GM23338 (cell line): ENCODE results near the gene SEMA4D. TPM values are rescaled to one million over a fixed set of nuclear protein-coding genes. Genes with fewer than 3 reads are reported as not detected.

ENCODE experiments used
- ATAC-seq: fragments of 200-7000 bp; cut with Tn5 transposase; 3 replicates; pipeline ENCODE4 v1.9.1; 2020
- DNase-seq: peaks from one replicate; pipeline ENCODE4 v3.0.0-alpha.2; 2015; ENCODE audit warnings: low spot score
- H2AFZ ChIP-seq: fragments of 200-600 bp; sonication (generic); 2 replicates; pipeline ENCODE4 v1.8.0; 2016; ENCODE audit warnings: antibody characterized with exemption, mild to moderate bottlenecking, moderate library complexity
- H3F3A ChIP-seq: fragments of 200-600 bp; sonication (generic); replicated peaks from 2 replicates; pipeline ENCODE4 v1.8.0; 2017; ENCODE audit warnings: antibody characterized with exemption, mixed run types, low read depth
- H3K27ac ChIP-seq: fragments of 200-600 bp; sonication (generic); 2 replicates; pipeline ENCODE4 v1.6.1; 2016; ENCODE audit warnings: low read depth
- H3K27me3 ChIP-seq: fragments of 200-600 bp; sonication (generic); 2 replicates; pipeline ENCODE4 v1.8.0; 2016; ENCODE audit warnings: mild to moderate bottlenecking, mixed run types, moderate library complexity; ENCODE audit not compliant: insufficient read depth
- H3K36me3 ChIP-seq: fragments of 200-600 bp; sonication (generic); 2 replicates; pipeline ENCODE4 v1.8.0; 2016; ENCODE audit warnings: mild to moderate bottlenecking; ENCODE audit not compliant: insufficient read depth
- H3K4me1 ChIP-seq: fragments of 200-600 bp; sonication (generic); 2 replicates; pipeline ENCODE4 v1.8.0; 2016; ENCODE audit warnings: mild to moderate bottlenecking, moderate library complexity; ENCODE audit not compliant: insufficient read depth
- H3K4me2 ChIP-seq: fragments of 200-600 bp; sonication (generic); 2 replicates; pipeline ENCODE4 v1.7.1; 2017; ENCODE audit warnings: mixed run types
- H3K4me3 ChIP-seq: fragments of 200-600 bp; sonication (generic); 2 replicates; pipeline ENCODE4 v1.6.1; 2016; ENCODE audit warnings: mixed run types
- H3K79me2 ChIP-seq: fragments of 200-600 bp; sonication (generic); replicated peaks from 2 replicates; pipeline ENCODE4 v1.8.0; 2017; ENCODE audit warnings: mild to moderate bottlenecking; ENCODE audit not compliant: insufficient read depth
- H3K9me2 ChIP-seq: fragments of 200-600 bp; sonication (generic); 2 replicates; pipeline ENCODE4 v1.8.0; 2017; ENCODE audit not compliant: insufficient read depth
- H4K20me1 ChIP-seq: fragments of 200-600 bp; sonication (generic); replicated peaks from 2 replicates; pipeline ENCODE4 v1.8.0; 2017; ENCODE audit warnings: mild to moderate bottlenecking; ENCODE audit not compliant: insufficient read depth
- H3K27ac Mint-ChIP-seq: 2 replicates; pipeline ENCODE4 v1.8.0; 2020; ENCODE audit warnings: inconsistent platforms, mild to moderate bottlenecking, moderate library complexity, mixed read lengths
- H3K27me3 Mint-ChIP-seq: 3 replicates; pipeline ENCODE4 v1.8.0; 2022; ENCODE audit warnings: low read depth, mild to moderate bottlenecking, moderate library complexity, mixed read lengths, inconsistent platforms; ENCODE audit not compliant: insufficient read depth, poor library complexity
- H3K36me3 Mint-ChIP-seq: 3 replicates; pipeline ENCODE4 v1.8.0; 2021; ENCODE audit warnings: low read depth, mild to moderate bottlenecking, inconsistent platforms, moderate library complexity, mixed read lengths
- H3K4me1 Mint-ChIP-seq: 3 replicates; pipeline ENCODE4 v1.8.0; 2020; ENCODE audit warnings: mild to moderate bottlenecking, inconsistent platforms, mixed read lengths
- H3K4me3 Mint-ChIP-seq: 3 replicates; pipeline ENCODE4 v1.8.0; 2021; ENCODE audit warnings: moderate library complexity, mild to moderate bottlenecking, inconsistent platforms, mixed read lengths
- H3K9me3 Mint-ChIP-seq: 3 replicates; pipeline ENCODE4 v1.8.0; 2020; ENCODE audit warnings: moderate library complexity, mild to moderate bottlenecking, inconsistent platforms, mixed read lengths
- CREB1 ChIP-seq: fragments of 250-450 bp; sonication (Bioruptor Pico); IDR thresholded peaks from 2 replicates; pipeline ENCODE4 v1.5.0; 2020; ENCODE audit warnings: low read depth, mild to moderate bottlenecking, moderate library complexity
- CTCF ChIP-seq, 2 experiments: fragments of 200-600 bp in 1 of 2; sonication (generic) in 1 of 2; conservative IDR thresholded peaks; 2 replicates each; pipeline versions ENCODE4 v1.5.1 to v1.6.1; 2016 to 2017; ENCODE audit warnings: antibody characterized with exemption in 2 of 2, low read depth in 2 of 2, mild to moderate bottlenecking in 2 of 2, moderate library complexity in 1 of 2
- ETS1 ChIP-seq: IDR thresholded peaks from 2 replicates; pipeline ENCODE4 v1.6.1; 2016; ENCODE audit warnings: antibody characterized with exemption
- EZH2 ChIP-seq: fragments of 200-600 bp; sonication (generic); IDR thresholded peaks from one replicate; pipeline ENCODE4 v1.8.0; 2017; ENCODE audit warnings: antibody characterized with exemption, mild to moderate bottlenecking, low read depth; ENCODE audit not compliant: unreplicated experiment
- EZH2phosphoT487 ChIP-seq: fragments of 200-600 bp; sonication (generic); IDR thresholded peaks from one replicate; pipeline ENCODE4 v1.8.1; 2018; ENCODE audit warnings: antibody characterized with exemption; ENCODE audit not compliant: unreplicated experiment
- JUNB ChIP-seq: IDR thresholded peaks from one replicate; pipeline ENCODE4 v1.6.1; 2016; ENCODE audit warnings: antibody characterized with exemption; ENCODE audit not compliant: unreplicated experiment
- NANOG ChIP-seq: IDR thresholded peaks from 2 replicates; pipeline ENCODE4 v1.6.1; 2016; ENCODE audit warnings: antibody characterized with exemption, borderline replicate concordance
- POLR2AphosphoS5 ChIP-seq: IDR thresholded peaks from 2 replicates; pipeline ENCODE4 v1.6.1; 2016; ENCODE audit warnings: antibody characterized with exemption, low read depth
- REST ChIP-seq: IDR thresholded peaks from one replicate; pipeline ENCODE4 v1.6.1; 2018; ENCODE audit warnings: antibody characterized with exemption; ENCODE audit not compliant: unreplicated experiment
- STAT1 ChIP-seq: IDR thresholded peaks from one replicate; pipeline ENCODE4 v1.6.1; 2016; ENCODE audit warnings: antibody characterized with exemption; ENCODE audit not compliant: unreplicated experiment
- ZNF114 ChIP-seq: fragments of 250-450 bp; sonication (Bioruptor Pico); IDR thresholded peaks from 2 replicates; pipeline ENCODE4 v1.5.0; 2020; ENCODE audit warnings: mild to moderate bottlenecking, moderate library complexity
- ZNF331 ChIP-seq: fragments of 250-450 bp; sonication (Bioruptor Pico); IDR thresholded peaks from 2 replicates; pipeline ENCODE4 v1.5.0; 2020; ENCODE audit warnings: low read depth, mild to moderate bottlenecking, moderate library complexity
- ZNF462 ChIP-seq: fragments of 250-450 bp; sonication (Bioruptor Pico); IDR thresholded peaks from 2 replicates; pipeline ENCODE4 v1.5.0; 2020; ENCODE audit warnings: mild to moderate bottlenecking, moderate library complexity
- polyA plus RNA-seq: library from polyadenylated mRNA; unstranded; fragments of >200 nt; fragmentation: Nextera tagmentation; extraction: Ambion mirVana; gene quantifications from 2 replicates; pipeline ENCODE4 v1.2.1, GENCODE V29; 2016
- total RNA-seq: library from RNA; depleted of rRNA; stranded (reverse); fragments of >200 nt; shearing (Covaris generic); gene quantifications from 2 replicates; pipeline ENCODE4 v1.2.3, GENCODE V29; 2014

The SEMA4D gene
- total and polyA plus RNA-seq, 2 experiments from 2014 or later = 19.3 to 63.0 TPM

- TF ChIP-seq ZNF462 (no peak), ZNF114 (CRISPR knock-in tag) (no peak), ETS1 (no peak), CTCF (conservative IDR thresholded peaks at IDR 0.05; ENCODE audit: low read depth in 2 of 2) (no peak), NANOG (no peak), ZNF331 (CRISPR knock-in tag) (no peak), CREB1 (no peak), REST (no peak), JUNB (no peak), EZH2phosphoT487 (no peak), POLR2AphosphoS5 (no peak), EZH2 (no peak), STAT1 (no peak)
- no peaks in the 10 kb centered on the region for H3K9me3 Mint-ChIP-seq
- 0 out of 3 replicates have a peak, but pooled peaks have one; percentile 30 for ATAC-seq
Observed at GRCh38 chr9:89505911-89506310, 8.0 kb upstream of the SEMA4D start.

More at GRCh38 chr9:89505911-89506310, 8.0 kb upstream of the SEMA4D start:
- H3K27ac Mint-ChIP-seq = no peak overlapping the region
- peaks cover 13% of the 10 kb centered on the region for H3K27me3 Mint-ChIP-seq
- no peak for DNase-seq
- H3K27me3 ChIP-seq = no peaks in the 10 kb centered on the region
- no peaks in the 10 kb centered on the region for H3K79me2 ChIP-seq
- no peaks in the 10 kb centered on the region for H4K20me1 ChIP-seq
- no peaks in the 10 kb centered on the region for H3F3A ChIP-seq
- peaks cover 21% of the 10 kb centered on the region for H3K4me1 ChIP-seq
- H2AFZ ChIP-seq = peak overlapping the region; percentile 79
- H3K36me3 ChIP-seq = no peaks in the 10 kb centered on the region
- no peak overlapping the region for H3K4me2 ChIP-seq
- no peak overlapping the region for H3K4me3 ChIP-seq
- no peak overlapping the region for H3K4me3 Mint-ChIP-seq
- peaks cover 6% of the 10 kb centered on the region; the same call in 1 of the 2 replicates for H3K9me2 ChIP-seq
- no peak overlapping the region for H3K27ac ChIP-seq
- peaks cover 29% of the 10 kb centered on the region for H3K4me1 Mint-ChIP-seq
- no peaks in the 10 kb centered on the region for H3K36me3 Mint-ChIP-seq
